ENCODE data around the gene LYPD6B.

Gene LYPD6B

GRCh38 chr2:149129433-149129832 lies 90.9 kb downstream of the LYPD6B start:
- Histone ChIP-seq H3K4me1 (ENCODE audit: low read depth, poor library complexity, severe bottlenecking) (no peaks in the 10 kb centered on the region), H3K4me2 (no peak overlapping the region), H3K79me2 (ENCODE audit: insufficient read depth, low read depth) (no peaks in the 10 kb centered on the region), H3K36me3 (ENCODE audit: insufficient read depth) (no peaks in the 10 kb centered on the region), H4K20me1 (ENCODE audit: insufficient read depth) (no peaks in the 10 kb centered on the region), H3K9ac (no peak overlapping the region), H3K4me3 (IDR thresholded peaks at IDR 0.05; ENCODE audit: insufficient read depth, low read depth, low read length) (no peak overlapping the region), H3K27me3 (ENCODE audit: insufficient read depth, low read depth) (no peaks in the 10 kb centered on the region), H3K27ac (no peak overlapping the region), H2AFZ (ENCODE audit: low read depth) (no peak overlapping the region)
- TF ChIP-seq CTCF (conservative IDR thresholded peaks at IDR 0.05; ENCODE audit: low read depth, low read length), result no peak

GRCh38 chr2:149132339-149132738 lies 93.8 kb downstream of the LYPD6B start:
- TF ChIP-seq CTCF (conservative IDR thresholded peaks at IDR 0.05; ENCODE audit: low read depth, low read length), result no peak
- Histone ChIP-seq H2AFZ (ENCODE audit: low read depth) (no peak overlapping the region), H4K20me1 (ENCODE audit: insufficient read depth) (no peaks in the 10 kb centered on the region), H3K4me3 (IDR thresholded peaks at IDR 0.05; ENCODE audit: insufficient read depth, low read depth, low read length) (no peak overlapping the region), H3K27ac (no peak overlapping the region), H3K79me2 (ENCODE audit: insufficient read depth, low read depth) (no peaks in the 10 kb centered on the region), H3K4me1 (ENCODE audit: low read depth, poor library complexity, severe bottlenecking) (no peaks in the 10 kb centered on the region), H3K9ac (no peak overlapping the region), H3K36me3 (ENCODE audit: insufficient read depth) (no peaks in the 10 kb centered on the region), H3K4me2 (no peak overlapping the region), H3K27me3 (ENCODE audit: insufficient read depth, low read depth) (no peaks in the 10 kb centered on the region)

- Histone ChIP-seq H3K27ac (no peak overlapping the region), H3K4me3 (IDR thresholded peaks at IDR 0.05; ENCODE audit: insufficient read depth, low read depth, low read length) (no peak overlapping the region), H3K4me1 (ENCODE audit: low read depth, poor library complexity, severe bottlenecking) (no peaks in the 10 kb centered on the region), H4K20me1 (ENCODE audit: insufficient read depth) (no peaks in the 10 kb centered on the region), H3K27me3 (ENCODE audit: insufficient read depth, low read depth) (no peaks in the 10 kb centered on the region), H3K79me2 (ENCODE audit: insufficient read depth, low read depth) (no peaks in the 10 kb centered on the region), H2AFZ (ENCODE audit: low read depth) (no peak overlapping the region), H3K4me2 (no peak overlapping the region), H3K36me3 (ENCODE audit: insufficient read depth) (no peaks in the 10 kb centered on the region), H3K9ac (no peak overlapping the region)
- TF ChIP-seq CTCF (conservative IDR thresholded peaks at IDR 0.05; ENCODE audit: low read depth, low read length), result no peak
These were observed 94.4 kb downstream of the LYPD6B start for GRCh38 chr2:149132901-149133300.

- Histone ChIP-seq H4K20me1 (ENCODE audit: insufficient read depth) (no peaks in the 10 kb centered on the region), H3K27me3 (ENCODE audit: insufficient read depth, low read depth) (no peaks in the 10 kb centered on the region)
- no peak for TF ChIP-seq CTCF (conservative IDR thresholded peaks at IDR 0.05; ENCODE audit: low read depth, low read length)
These were observed 95.9 kb downstream of the LYPD6B start for GRCh38 chr2:149134335-149134923.

More at GRCh38 chr2:149134335-149134923, 95.9 kb downstream of the LYPD6B start:
- Histone ChIP-seq H3K4me2 (no peak overlapping the region), H3K36me3 (ENCODE audit: insufficient read depth) (no peaks in the 10 kb centered on the region), H3K27ac (no peak overlapping the region), H3K79me2 (ENCODE audit: insufficient read depth, low read depth) (no peaks in the 10 kb centered on the region), H2AFZ (ENCODE audit: low read depth) (no peak overlapping the region), H3K4me1 (ENCODE audit: low read depth, poor library complexity, severe bottlenecking) (no peaks in the 10 kb centered on the region), H3K4me3 (IDR thresholded peaks at IDR 0.05; ENCODE audit: insufficient read depth, low read depth, low read length) (no peak overlapping the region), H3K9ac (no peak overlapping the region)

Data from KMS-11 (cell line).